GM11168 (cell line): ENCODE measurements around the gene ATP2A1.

ENCODE experiments used
- in situ Hi-C: fragments of 300-500 bp; cut with MboI; formaldehyde crosslinking; loops from one replicate; pipeline ENCODE4 v1.12.0; 2022; ENCODE audit warnings: low sequenced_read_pairs; ENCODE audit not compliant: unreplicated experiment

Gene ATP2A1

DNA sequence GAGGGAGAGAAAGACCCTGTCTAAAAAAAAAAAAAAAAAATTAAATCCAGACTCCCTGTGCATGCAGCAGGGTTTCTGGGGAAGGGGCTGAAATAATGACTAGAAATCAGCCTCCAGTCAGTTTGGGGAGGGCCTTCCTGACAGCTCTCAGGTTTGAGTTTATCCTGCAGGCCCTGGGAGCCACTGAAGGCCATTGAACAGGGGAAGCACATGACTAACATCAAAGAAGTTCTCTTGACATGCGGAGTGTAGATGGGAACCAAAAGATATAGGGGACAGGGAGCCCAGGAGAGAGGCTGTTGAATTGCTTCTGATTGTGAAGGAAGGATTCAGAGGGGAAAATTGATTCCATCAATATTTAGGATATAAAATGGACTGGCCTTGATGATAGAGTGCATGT, 49.5 kb downstream of the ATP2A1 start:
- in situ Hi-C loops, result no loop called here

DNA sequence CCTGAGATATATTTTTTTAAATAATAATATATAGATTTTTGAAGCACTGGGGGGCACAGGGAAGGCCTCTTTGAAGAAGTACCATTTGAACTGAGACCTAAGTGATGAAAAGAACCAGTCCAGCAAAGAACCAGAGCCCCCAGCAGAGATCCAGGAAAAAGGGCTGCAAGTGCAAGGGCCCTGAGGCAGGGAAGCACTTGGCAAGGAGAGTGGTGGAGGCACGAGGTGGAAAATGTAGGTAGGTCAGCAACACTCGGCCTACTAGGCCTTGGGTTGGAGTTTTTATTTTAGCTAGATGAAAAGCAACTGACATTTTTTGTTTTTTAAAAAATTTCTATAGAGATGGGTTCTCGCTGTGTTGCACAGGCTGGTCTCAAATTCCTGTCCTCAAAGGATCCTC, 51.9 kb downstream of the ATP2A1 start:
- in situ Hi-C loops, result no loop called here

DNA sequence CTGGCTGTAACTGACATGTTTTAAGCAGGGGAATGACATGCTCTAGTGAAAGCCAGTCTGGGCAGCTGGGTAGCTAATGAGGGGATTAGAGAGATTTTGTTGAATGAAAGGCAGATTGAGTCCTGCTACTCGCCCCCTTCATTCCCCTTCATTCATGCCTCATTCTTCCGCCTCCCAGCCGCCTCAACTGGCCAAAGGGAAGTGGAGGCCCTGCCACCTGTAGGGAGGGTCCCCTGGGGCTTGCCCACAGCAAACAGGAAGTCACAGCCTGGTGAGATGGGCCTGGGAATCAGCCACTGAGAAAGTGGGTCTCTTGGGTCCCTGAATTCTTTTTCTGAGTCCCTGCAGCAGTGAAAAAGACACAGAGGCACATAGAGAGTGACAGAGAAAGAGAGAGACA, 52.4 kb downstream of the ATP2A1 start:
- in situ Hi-C loops, result no loop called here

DNA sequence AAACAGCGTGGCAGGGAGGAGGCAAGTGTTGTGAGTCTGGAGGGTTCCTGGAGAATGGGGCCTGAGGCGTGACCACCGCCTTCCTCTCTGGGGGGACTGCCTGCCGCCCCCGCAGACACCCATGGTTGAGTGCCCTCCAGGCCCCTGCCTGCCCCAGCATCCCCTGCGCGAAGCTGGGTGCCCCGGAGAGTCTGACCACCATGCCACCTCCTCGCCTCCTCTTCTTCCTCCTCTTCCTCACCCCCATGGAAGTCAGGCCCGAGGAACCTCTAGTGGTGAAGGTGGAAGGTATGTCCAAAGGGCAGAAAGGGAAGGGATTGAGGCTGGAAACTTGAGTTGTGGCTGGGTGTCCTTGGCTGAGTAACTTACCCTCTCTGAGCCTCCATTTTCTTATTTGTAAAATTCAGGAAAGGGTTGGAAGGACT, 53.5 kb downstream of the ATP2A1 start, which contains the start of gene CD19:
Gene CD19 (plus strand): TSS at position 171 of the 425 bp plus-strand sequence. CDS start 30 bp downstream, at position 201.
- in situ Hi-C loops, result no loop called here

DNA sequence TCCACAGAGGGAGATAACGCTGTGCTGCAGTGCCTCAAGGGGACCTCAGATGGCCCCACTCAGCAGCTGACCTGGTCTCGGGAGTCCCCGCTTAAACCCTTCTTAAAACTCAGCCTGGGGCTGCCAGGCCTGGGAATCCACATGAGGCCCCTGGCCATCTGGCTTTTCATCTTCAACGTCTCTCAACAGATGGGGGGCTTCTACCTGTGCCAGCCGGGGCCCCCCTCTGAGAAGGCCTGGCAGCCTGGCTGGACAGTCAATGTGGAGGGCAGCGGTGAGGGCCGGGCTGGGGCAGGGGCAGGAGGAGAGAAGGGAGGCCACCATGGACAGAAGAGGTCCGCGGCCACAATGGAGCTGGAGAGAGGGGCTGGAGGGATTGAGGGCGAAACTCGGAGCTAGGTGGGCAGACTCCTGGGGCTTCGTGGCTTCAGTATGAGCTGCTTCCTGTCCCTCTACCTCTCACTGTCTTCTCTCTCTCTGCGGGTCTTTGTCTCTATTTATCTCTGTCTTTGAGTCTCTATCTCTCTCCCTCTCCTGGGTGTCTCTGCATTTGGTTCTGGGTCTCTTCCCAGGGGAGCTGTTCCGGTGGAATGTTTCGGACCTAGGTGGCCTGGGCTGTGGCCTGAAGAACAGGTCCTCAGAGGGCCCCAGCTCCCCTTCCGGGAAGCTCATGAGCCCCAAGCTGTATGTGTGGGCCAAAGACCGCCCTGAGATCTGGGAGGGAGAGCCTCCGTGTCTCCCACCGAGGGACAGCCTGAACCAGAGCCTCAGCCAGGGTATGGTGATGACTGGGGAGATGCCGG, 54.3 kb downstream of the ATP2A1 start:
- in situ Hi-C loops, result no loop called here

DNA sequence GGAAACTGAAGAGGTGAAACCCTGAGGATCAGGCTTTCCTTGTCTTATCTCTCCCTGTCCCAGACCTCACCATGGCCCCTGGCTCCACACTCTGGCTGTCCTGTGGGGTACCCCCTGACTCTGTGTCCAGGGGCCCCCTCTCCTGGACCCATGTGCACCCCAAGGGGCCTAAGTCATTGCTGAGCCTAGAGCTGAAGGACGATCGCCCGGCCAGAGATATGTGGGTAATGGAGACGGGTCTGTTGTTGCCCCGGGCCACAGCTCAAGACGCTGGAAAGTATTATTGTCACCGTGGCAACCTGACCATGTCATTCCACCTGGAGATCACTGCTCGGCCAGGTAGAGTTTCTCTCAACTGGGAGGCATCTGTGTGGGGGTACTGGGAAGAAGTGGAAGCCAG, 54.9 kb downstream of the ATP2A1 start:
- in situ Hi-C loops, result no loop called here

DNA sequence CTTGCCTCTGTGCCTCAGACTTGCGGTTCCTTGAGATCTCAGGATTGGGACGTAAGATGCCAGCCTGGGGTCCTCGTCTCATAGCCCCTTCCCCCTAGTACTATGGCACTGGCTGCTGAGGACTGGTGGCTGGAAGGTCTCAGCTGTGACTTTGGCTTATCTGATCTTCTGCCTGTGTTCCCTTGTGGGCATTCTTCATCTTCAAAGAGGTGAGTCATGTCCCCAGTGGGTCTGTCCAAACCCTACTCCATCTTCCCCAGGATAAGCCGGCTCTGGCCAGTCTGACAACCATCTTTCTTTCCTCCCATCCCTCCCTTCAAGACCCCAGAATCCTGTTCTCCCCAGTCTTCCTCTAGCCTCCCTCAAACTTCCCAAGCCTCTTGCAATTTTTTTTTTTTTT, 57.1 kb downstream of the ATP2A1 start:
- in situ Hi-C loops, result no loop called here

DNA sequence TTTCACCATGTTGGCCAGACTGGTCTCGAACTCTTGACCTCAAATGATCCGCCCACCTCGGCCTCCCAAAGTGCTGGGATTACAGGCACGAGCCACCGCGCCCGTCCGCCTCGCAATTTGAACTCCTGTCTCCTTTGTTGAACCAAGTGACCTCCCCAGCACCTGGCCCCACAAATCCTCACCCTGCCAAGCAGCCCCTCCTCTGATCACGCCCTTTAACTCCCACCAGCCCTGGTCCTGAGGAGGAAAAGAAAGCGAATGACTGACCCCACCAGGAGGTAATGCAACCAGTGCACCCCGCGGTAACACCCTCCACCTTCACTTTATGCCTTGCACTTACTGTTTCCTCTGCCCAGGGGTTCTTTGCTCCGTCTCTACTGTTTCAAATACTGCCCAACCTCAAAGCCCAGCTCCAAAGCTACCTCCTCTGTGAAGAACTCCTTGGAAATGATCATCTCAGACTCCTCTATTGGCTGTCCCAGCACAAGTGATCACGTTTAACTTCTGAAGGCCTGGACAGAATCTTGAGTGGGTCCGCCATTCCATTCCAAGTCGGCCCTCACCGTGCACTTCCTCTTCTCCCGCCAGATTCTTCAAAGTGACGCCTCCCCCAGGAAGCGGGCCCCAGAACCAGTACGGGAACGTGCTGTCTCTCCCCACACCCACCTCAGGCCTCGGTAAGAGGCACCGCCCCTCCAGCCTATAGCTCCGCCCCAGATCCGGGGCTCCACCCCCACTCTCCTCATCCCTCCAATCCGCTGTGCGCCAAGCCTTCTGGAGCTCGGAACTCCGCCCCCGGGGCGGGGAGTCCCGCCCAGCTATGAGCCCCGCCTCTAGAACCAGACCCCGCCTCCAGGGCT, 57.9 kb downstream of the ATP2A1 start:
- in situ Hi-C loops, result no loop called here

DNA sequence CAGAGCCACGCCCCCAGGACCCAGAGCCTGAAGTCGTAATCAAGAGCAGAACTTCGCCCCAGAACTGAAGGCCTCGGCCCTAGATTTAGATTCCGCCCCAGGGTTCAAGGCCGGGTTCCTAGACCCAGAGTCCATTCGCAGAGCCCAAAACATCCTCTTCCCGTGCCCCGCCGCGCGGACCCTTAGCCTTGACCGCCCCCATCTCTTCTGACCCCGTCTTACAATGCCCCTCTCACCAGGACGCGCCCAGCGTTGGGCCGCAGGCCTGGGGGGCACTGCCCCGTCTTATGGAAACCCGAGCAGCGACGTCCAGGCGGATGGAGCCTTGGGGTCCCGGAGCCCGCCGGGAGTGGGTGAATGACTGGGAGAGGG, 58.5 kb downstream of the ATP2A1 start:
- in situ Hi-C loops, result no loop called here

DNA sequence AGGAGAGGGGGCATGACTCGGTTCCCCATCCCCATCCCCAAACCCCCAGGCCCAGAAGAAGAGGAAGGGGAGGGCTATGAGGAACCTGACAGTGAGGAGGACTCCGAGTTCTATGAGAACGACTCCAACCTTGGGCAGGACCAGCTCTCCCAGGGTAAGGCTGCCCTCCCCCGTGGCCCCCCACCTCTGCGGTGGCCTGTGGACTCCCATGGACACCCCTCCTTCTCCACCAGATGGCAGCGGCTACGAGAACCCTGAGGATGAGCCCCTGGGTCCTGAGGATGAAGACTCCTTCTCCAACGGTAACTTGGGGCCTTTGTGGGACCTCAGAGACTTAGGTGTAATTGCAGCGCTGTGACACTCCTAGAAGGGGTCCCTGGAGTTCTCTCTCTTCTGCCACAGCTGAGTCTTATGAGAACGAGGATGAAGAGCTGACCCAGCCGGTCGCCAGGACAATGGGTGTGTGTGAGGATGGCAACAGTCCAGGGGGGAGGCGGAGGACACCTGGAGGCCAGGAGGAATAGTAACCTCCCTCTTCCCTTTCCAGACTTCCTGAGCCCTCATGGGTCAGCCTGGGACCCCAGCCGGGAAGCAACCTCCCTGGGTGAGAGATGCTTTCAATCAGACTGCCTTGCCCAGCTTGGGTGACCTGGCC, 59.1 kb downstream of the ATP2A1 start:
- in situ Hi-C loops, result no loop called here

DNA sequence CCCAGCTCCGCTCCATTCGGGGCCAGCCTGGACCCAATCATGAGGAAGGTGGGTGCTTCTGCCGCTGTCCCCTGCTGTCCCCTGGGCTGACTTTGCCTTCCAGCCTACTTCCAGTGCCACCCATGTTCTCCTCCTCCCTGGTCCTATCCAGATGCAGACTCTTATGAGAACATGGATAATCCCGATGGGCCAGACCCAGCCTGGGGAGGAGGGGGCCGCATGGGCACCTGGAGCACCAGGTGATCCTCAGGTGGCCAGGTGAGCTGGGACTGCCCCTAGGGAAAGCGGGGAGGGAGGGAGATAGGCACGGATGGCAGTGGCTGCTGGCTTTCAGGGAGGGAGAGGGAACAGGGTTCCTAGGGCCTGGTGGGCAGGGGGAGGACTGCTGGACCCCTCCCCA, 60.4 kb downstream of the ATP2A1 start:
- in situ Hi-C loops, result no loop called here

DNA sequence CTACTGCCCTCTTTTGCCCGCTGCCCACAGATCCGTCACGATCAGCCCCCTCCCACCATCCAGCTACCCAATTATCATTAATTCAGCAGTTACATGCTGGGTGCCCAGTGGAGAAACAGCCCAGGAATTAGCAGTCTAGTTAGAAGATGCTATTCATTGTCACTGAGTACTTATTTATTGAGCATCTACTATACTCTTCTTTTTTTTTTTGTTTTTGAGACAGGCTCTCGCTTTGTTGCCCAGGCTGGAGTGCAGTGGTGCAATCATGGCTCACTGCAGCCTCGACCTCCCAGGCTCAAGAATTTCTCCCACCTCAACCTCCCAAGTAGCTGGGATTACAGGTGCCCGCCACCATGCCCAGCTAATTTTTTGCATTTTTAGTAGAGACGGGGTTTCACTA, 61.5 kb downstream of the ATP2A1 start:
- in situ Hi-C loops, result loop anchor here (10.0 kb wide), 1 partner anchor 75 kb away; the partner anchor contains the start of gene SH2B1

DNA sequence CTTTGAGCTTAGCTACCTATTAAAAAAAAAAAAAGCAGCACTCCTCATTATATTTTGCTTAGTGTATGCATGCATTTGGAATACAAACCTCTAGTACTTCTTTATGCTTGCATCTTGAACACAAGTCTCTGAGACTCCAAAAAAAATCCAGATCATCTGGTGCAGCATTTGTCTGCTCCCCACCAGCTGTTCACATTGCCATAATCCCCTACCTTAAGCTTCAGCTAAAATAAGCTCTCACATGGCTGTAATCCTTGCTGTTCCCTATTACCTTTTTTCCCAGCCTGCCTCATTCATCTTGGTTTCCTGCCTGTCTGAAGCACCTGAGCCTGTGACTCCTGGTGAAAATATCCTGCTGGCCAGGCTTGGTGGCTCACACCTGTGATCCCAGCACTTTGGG, 65.0 kb downstream of the ATP2A1 start:
- in situ Hi-C loops, result loop anchor here (10.0 kb wide), 1 partner anchor 78 kb away; the partner anchor contains the start of gene SH2B1

DNA sequence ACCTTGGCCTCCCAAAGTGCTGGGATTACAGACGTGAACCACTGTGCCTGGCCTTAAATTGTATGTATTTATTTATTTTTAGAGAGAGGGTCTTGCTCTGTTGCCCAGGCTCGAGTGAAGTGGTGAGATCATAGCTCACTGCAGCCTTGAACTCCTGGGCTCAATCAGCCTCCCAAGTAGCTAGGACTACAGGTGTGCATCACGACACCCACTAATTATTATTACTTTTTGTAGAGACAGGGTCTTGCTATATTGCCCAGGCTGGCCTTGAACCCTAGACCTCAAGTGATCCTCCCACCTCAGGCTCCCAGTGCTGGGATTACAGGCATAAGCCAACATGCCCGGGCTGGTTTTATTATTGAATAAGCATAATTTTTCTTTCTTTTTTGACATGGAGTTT, 68.4 kb downstream of the ATP2A1 start:
- in situ Hi-C loops, result loop anchor here (10.0 kb wide), 1 partner anchor 82 kb away; the partner anchor contains the start of gene SH2B1

DNA sequence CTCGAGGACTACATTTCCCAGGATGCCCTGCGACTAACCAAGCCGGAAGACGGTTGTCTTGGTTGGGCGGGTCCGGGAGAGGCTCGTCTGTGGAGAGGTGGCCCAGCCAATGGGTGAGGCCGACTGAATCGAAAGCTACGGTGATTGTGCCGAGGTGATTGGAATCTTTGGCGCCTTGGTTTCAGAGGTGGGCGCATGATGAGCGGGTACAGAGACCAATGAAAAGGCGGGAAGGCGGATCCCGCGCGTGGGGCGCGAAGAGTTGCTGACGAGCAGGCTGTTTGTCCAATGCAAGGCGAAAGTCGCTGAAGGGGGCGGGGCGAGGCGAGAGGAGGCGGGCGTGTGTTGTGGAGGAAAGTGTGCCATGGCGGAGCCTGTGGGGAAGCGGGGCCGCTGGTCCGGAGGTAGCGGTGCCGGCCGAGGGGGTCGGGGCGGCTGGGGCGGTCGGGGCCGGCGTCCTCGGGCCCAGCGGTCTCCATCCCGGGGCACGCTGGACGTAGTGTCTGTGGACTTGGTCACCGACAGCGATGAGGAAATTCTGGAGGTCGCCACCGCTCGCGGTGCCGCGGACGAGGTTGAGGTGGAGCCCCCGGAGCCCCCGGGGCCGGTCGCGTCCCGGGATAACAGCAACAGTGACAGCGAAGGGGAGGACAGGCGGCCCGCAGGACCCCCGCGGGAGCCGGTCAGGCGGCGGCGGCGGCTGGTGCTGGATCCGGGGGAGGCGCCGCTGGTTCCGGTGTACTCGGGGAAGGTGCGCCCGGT, 72.5 kb downstream of the ATP2A1 start, which contains the start of gene NFATC2IP:
Gene NFATC2IP (plus strand): TSS at position 290 of the 762 bp plus-strand sequence. CDS start 75 bp downstream, at position 365.
- in situ Hi-C loops, result no loop called here

DNA sequence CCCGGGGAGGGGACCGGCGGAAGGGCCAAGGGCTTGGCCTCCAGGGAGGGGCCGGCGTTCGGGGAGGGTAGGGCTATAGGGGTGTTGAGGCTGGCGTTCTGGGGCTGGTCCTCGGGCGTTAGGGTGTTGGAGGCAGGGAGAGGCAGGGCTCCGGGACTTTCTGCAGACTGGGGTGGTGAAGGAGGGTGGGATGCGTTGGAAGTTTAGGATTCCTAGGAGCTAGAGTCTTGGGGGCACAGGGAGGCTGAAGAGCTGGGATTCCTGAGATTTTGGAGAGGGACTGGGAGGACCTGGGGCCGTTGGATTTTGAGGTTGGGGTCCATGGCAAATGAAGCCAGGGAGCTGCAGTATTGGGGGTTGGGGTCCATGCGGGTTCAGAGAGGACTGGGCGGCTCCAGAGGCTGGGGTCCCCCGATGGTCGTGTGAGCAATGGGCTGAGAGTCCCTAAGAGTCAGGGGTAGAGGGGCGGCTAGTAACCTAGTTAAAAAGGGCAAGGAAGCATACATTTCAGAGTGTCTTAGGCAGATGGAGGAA, 73.2 kb downstream of the ATP2A1 start:
- in situ Hi-C loops, result no loop called here
